HG02763 (cell line): Measurements from ENCODE around the gene E2F4.

ENCODE experiments used
- ATAC-seq: cut with Tn5 transposase; IDR thresholded peaks from one replicate; pipeline ENCODE4 v1.9.1; 2021; ENCODE audit warnings: mild to moderate bottlenecking, moderate library complexity; ENCODE audit not compliant: unreplicated experiment

E2F4 gene, protein sequence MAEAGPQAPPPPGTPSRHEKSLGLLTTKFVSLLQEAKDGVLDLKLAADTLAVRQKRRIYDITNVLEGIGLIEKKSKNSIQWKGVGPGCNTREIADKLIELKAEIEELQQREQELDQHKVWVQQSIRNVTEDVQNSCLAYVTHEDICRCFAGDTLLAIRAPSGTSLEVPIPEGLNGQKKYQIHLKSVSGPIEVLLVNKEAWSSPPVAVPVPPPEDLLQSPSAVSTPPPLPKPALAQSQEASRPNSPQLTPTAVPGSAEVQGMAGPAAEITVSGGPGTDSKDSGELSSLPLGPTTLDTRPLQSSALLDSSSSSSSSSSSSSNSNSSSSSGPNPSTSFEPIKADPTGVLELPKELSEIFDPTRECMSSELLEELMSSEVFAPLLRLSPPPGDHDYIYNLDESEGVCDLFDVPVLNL

DNA sequence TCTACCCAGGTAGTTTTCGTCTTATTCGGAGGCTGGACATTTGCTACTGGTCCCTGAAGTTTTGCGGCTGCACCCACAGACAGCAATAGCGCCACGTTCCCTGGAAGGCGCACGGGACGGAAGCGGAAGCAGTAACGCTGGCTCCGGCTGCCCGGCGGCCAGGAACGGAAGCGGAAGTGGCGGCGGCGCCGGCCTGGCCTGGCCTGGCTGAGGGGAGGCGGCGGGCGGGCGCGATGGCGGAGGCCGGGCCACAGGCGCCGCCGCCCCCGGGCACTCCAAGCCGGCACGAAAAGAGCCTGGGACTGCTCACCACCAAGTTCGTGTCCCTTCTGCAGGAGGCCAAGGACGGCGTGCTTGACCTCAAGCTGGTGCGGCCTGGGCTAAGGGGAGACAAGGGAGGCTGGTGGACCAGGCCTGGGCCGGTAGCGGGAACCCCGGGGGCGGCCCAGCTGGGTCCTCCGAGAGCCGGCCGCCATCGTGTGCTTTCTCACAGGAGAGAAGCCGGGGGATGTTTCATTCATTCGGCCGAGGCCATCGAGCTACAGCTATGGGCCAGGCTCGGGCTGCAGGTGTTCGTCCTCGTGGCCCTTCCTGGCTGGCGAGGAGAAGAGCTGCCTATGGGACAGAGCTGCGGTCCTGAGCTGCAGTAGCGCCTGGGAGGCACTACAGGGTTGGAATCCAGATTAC lies at the start of gene E2F4:
Gene E2F4 (plus strand): TSS at position 161 of the 687 bp plus-strand sequence. CDS start 73 bp downstream, at position 234.
- ATAC-seq: peak; percentile 87

DNA sequence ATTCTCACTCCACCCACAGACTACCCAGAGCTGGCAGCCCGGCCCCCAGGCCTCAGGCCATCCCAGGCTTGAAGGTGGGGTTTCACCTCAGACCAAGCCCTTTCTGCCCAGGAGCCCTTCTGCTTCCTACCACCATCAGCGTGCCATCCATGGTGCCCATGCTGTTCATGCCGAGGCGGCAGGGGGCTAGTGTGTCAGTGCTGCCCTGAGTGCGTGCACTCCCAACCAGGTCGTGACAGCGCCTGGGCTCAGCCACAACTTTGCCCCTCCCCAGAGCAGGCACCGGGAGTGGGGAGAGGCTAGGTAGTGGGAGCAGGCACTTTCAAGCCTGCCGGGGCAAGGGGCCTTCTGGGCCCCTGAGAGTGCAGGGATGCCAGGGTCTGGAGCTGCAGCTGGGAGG lies 49.6 kb upstream of the E2F4 start:
- no peak for ATAC-seq

- ATAC-seq: no peak
These were observed 47.0 kb upstream of the E2F4 start for GRCh38 chr16:67144943-67145342.

- ATAC-seq: no peak
These were observed 46.2 kb upstream of the E2F4 start for GRCh38 chr16:67145746-67146145.

DNA sequence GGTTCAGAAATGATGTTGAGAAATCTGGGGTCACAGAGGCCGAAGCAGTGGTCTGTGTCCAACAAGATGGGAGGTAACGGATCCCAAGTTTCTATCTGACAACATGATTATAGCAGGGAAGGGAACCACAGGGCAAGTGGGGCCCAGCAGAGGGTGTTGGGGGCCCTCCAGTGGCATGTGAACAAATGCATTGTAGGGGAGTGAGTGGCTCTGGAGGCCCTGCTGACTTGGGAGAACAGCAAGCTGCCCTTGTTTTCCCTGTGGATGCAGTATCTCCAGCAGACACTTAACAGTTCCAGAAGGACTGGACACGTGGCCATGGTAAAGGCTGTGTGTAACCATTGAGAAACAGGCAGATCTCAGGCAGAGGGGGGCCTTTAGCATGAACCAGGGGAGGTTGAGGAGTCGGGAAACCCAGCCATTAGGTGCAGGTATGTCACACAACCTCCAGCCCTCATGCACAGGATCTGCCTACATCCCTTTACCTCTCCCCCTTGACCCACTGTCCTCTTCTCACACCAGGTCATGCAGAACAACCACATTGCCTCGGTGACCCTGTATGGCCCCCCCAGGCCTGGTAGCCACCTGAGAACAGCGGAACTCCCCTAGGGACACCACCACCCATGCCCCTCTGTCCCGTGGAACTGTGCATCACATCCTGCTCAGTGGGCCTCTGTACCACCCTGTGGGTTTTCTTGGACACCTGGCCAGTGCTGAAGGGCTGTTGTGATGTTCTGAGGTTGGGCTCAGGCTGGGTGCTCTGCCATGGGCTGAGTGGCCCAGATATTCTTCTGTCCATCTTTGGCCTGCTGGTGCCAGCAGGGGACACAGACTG lies 45.2 kb upstream of the E2F4 start:
- ATAC-seq: no peak

GRCh38 chr16:67147437-67148140 lies 44.4 kb upstream of the E2F4 start:
- no peak for ATAC-seq

DNA sequence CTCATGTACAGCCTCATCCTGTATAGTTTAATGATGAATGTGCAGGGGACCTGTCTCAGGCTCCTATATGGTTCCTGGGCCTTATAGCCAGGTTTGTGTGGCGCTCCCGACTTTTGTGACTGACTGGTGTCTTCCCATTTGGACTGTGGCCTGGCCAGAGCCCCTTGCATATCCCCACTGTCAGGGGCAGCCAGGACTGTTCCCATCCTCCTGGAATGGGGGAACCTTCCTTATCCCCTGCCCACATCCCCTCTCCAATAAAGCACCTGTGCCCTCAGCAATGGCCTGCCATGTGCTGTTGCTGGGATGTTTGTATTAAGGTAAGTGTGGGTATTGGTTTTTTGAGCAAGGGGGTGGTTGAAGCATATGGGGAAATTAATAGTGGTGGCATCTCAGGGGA lies 43.7 kb upstream of the E2F4 start:
- no peak for ATAC-seq

GRCh38 chr16:67148656-67149275 lies 43.2 kb upstream of the E2F4 start:
- ATAC-seq: no peak

GRCh38 chr16:67149276-67150046 lies 42.5 kb upstream of the E2F4 start:
- ATAC-seq: no peak

DNA sequence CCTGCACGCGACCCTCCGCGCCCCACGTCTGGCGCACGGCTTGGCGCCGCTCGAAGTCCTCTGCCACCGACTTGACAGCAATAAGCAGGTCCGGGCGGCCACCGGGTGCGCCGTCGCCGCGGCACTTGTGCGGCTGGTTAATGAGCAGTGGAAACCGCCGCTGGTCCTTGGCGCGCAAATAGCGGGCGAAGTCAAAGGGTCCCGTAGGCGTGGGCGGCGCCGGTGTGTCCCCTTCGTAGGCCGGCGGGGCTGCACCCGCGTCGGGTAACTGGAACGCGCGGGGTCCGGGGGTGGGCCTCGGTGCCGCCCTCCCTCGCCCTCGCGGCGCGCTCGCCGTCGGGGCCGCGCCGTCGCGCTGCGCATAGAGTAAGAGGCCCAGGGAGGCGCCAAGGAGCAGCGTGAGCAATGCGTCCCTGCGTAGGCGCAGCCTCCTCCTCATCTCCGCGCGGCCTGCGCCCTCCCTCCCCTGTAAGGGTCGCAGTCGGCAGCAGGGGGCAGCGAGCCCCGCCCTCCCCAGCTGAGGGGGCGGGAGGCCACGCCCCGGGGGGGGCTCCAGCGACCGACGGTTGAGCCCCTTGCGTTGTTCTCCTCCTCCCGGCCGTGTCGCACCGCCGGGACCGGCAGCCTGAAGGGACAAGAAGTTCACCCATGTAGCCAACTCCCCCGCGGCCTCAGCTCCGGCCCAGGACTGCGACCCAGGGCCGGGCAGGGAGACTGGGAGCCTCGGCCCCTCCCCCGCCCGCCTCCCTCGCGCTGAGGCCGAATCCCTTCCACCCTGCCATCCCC lies 41.7 kb upstream of the E2F4 start:
- peak; percentile 33 for ATAC-seq

DNA sequence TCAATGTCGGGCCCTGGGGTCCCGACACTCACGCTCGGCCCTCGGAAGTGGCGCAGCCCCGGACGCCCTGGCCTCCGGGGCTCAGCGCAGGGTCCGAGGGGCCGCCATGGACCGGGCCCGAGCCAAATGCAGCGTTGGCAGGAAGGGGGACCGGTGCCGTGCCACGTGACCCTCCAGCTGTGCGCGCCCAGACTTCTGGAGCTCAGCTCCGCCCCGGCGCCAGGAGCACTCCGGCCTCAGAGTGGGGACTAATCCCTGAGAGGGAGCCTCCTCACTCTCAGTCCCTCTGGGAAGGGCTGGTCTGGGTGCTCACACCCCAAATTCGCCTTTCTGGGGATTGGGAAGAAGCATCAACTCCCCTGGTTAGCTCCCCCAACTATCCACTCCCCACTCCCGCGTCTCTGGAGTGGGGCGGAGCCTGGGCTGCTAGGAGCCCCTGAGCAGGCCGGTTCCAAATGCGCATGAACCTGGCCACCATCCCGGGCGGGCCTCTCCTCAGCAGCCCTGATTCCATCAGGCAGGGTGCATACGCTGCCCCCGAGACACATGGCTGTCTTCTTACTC lies 41.0 kb upstream of the E2F4 start, which contains the start of gene B3GNT9:
Gene B3GNT9 (minus strand): TSS at position 166 of the 564 bp plus-strand sequence. CDS start 513 bp downstream, outside the sequence.
- ATAC-seq: peak; percentile 43

- no peak for ATAC-seq
These were observed 40.4 kb upstream of the E2F4 start for GRCh38 chr16:67151431-67152097.

- no peak for ATAC-seq
These were observed 37.2 kb upstream of the E2F4 start for GRCh38 chr16:67154578-67155294.

DNA sequence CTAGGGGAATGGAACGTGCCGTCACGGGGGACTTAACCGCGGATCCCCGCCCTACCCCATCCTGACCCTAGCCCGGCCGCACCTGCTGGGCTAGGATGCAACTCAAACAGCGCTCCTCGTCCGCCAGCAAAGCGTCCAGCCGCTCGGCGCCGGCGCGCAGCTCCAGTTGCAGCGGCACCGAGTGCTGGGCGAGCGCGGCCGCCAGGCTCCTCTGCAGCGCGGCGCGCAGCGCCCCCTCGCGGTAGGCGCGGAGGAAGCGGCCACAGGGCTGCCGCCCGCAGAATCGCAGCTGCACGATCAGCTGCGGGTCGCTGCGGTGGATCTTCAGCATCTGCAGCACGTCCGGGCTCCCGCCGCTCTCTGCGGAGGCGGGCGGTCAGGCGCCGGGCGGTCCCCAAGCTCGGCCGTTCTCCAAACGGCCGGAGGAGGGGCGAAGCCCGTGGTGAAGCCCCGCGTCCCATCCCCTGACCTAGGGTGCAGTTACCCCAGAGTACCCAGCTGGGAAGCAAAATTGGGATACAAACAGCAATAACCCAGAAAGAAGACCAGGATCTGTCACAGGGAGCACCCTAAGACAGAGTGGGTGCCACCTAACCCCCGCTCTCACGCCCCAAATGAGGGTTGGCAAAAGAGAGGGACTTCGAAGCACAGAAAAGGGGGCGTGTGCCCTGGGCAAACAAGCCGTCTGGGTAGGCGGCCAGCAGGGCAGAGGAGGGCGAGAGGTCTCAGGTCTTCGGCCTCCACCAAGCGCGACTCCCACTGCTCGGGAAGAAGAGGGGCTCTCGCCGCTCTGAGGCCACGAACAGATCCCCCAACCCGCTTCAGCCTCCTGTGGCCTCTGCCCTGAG lies 36.4 kb upstream of the E2F4 start:
- ATAC-seq: no peak

GRCh38 chr16:67156143-67156844 lies 35.7 kb upstream of the E2F4 start:
- no peak for ATAC-seq
